Ovary (tissue), 3 donors: ENCODE data around the gene ROBO1.

Experiments
- CTCF ChIP-seq, 3 donors: fragments of 450-650 bp in 2 of 3; fragments of 200-600 bp in 1 of 3; IDR thresholded peaks; one replicate each; pipeline versions ENCODE4 v1.5.1 to v1.8.0; 2016 to 2022; ENCODE audit warnings: antibody characterized with exemption in 3 of 3, mild to moderate bottlenecking in 1 of 3
- POLR2A ChIP-seq: fragments of 450-650 bp; IDR thresholded peaks from one replicate; pipeline ENCODE4 v1.6.1; 2017; ENCODE audit warnings: antibody characterized with exemption, mild to moderate bottlenecking, moderate library complexity
- donor health status: DM: no; HTN: no; CAD: no.

GRCh38 chr3:79255702-79256101, 512.1 kb downstream of the ROBO1 start:
- TF ChIP-seq CTCF (IDR thresholded peaks at IDR 0.05) (no peak), POLR2A (no peak)
